Thyroid gland (tissue), 4 donors: Measurements from ENCODE around the gene COPE.

Experiments
- CTCF ChIP-seq, 6 experiments: fragments of 200-600 bp in 3 of 6; fragments of 450-650 bp in 3 of 6; sonication (generic) in 3 of 6; IDR thresholded peaks; one replicate each; pipeline ENCODE4 v1.5.1; 2016 to 2019; ENCODE audit warnings: antibody characterized with exemption in 6 of 6, mild to moderate bottlenecking in 2 of 6, inconsistent platforms in 1 of 6, moderate library complexity in 1 of 6
- POLR2A ChIP-seq, 2 donors: fragments of 450-650 bp; IDR thresholded peaks; one replicate each; pipeline ENCODE4 v1.6.1; 2017; ENCODE audit warnings: antibody characterized with exemption in 2 of 2, mild to moderate bottlenecking in 2 of 2, moderate library complexity in 1 of 2

- TF ChIP-seq POLR2A (IDR thresholded peaks at IDR 0.05) = no peak
- no peak for TF ChIP-seq CTCF (IDR thresholded peaks at IDR 0.05)
Measured at GRCh38 chr19:18920400-18920799, 1.2 kb upstream of the COPE start.
